Glutamatergic neuron (in vitro differentiated cells): Measurements from ENCODE around the gene MRPL19. TPM values are rescaled to one million over a fixed set of nuclear protein-coding genes. Genes with fewer than 3 reads are reported as not detected.

Experiments used
- DNase-seq: peaks from one replicate; pipeline ENCODE4 v3.0.0; 2022
- H3K27ac Mint-ChIP-seq: one replicate; pipeline ENCODE4 v1.8.0; 2020; ENCODE audit warnings: mild to moderate bottlenecking, mixed read lengths, inconsistent platforms; ENCODE audit not compliant: unreplicated experiment
- H3K27me3 Mint-ChIP-seq: one replicate; pipeline ENCODE4 v1.8.0; 2020; ENCODE audit warnings: mild to moderate bottlenecking, moderate library complexity, mixed read lengths, inconsistent platforms; ENCODE audit not compliant: unreplicated experiment
- H3K36me3 Mint-ChIP-seq: one replicate; pipeline ENCODE4 v1.8.0; 2020; ENCODE audit warnings: mild to moderate bottlenecking, mixed read lengths, inconsistent platforms; ENCODE audit not compliant: unreplicated experiment
- H3K4me1 Mint-ChIP-seq: one replicate; pipeline ENCODE4 v1.8.0; 2020; ENCODE audit warnings: mild to moderate bottlenecking, low read depth, mixed read lengths, inconsistent platforms; ENCODE audit not compliant: unreplicated experiment
- H3K4me3 Mint-ChIP-seq: one replicate; pipeline ENCODE4 v1.8.0; 2020; ENCODE audit warnings: mild to moderate bottlenecking, mixed read lengths, inconsistent platforms; ENCODE audit not compliant: unreplicated experiment
- H3K9me3 Mint-ChIP-seq: one replicate; pipeline ENCODE4 v1.8.0; 2020; ENCODE audit warnings: mild to moderate bottlenecking, moderate library complexity, mixed read lengths, inconsistent platforms; ENCODE audit not compliant: unreplicated experiment
- CTCF ChIP-seq: fragments of 200-600 bp; sonication (generic); IDR thresholded peaks from one replicate; pipeline ENCODE4 v1.5.0; 2021; ENCODE audit not compliant: partially characterized antibody, unreplicated experiment
- total RNA-seq: library from RNA; stranded (reverse); fragmentation: NEBNext Ultra II Directional; extraction: Animal tissue kit (Norgen Biotek cat#: 25700); gene quantifications from one replicate; pipeline ENCODE4 v1.2.1, GENCODE V29; 2021; ENCODE audit not compliant: unreplicated experiment

Gene MRPL19
- total RNA-seq, 1 donor from 2014 or later, result 44.6 TPM

GRCh38 chr2:75737961-75738360 lies 91.4 kb downstream of the MRPL19 start:
- Mint-ChIP-seq H3K9me3 (peaks cover 3% of the 10 kb centered on the region), H3K4me3 (no peak overlapping the region), H3K36me3 (no peaks in the 10 kb centered on the region), H3K4me1 (no peaks in the 10 kb centered on the region), H3K27me3 (peaks cover 2% of the 10 kb centered on the region), H3K27ac (no peak overlapping the region)
- no peak for DNase-seq
- no peak for TF ChIP-seq CTCF

Other genes starting within 250 kb of the MRPL19 start
- not detected for gene EVA1A, start 85.8 kb upstream of the MRPL19 start, total RNA-seq
- gene GCFC2, start 64.1 kb downstream of the MRPL19 start, total RNA-seq, result 12.9 TPM